Measurements from ENCODE around the gene GSX2. TPM values are rescaled to one million over a fixed set of nuclear protein-coding genes. Genes with fewer than 3 reads are reported as not detected.

The GSX2 gene
- polyA plus RNA-seq, 2 of the 4 experiments (the other 2 are of a cell fraction) = not detected

DNA sequence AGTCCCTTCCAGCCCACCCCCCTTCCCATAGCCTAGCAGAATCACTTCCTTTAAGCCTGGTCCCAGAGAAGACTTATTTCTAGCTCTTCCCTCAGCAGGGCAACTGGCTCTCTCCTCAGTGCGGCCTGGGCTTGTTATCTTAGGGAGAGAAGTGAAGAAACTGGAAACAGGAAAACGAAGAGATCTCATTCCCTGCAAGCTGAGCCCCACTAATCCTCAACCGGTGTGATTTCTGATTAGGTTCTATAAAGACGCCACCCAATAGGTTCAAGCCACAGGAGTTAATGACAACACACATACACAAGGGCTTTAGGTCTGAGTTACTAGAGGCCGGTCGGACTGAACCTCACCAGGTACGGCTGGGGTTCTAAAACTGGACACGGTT lies 3.2 kb downstream of the GSX2 start:
- Histone ChIP-seq H3K4me2 (no peak overlapping the region), H3K9me3 (no peaks in the 10 kb centered on the region), H3K4me1 (peaks cover 3% of the 10 kb centered on the region; the same call in 1 of the 3 replicates), H3K4me3 (no peak overlapping the region), H3K27ac (no peak overlapping the region)
- FAIRE-seq (no peak), DNase-seq (ENCODE audit: low read depth in 1 of 2, low spot score in 1 of 2) (no peak), ATAC-seq (no peak)
- 86% methylated on average over 8 of the region's 8 CpGs for WGBS (ENCODE audit: missing lambda C conversion rate)
- TF ChIP-seq, protein P1, sequence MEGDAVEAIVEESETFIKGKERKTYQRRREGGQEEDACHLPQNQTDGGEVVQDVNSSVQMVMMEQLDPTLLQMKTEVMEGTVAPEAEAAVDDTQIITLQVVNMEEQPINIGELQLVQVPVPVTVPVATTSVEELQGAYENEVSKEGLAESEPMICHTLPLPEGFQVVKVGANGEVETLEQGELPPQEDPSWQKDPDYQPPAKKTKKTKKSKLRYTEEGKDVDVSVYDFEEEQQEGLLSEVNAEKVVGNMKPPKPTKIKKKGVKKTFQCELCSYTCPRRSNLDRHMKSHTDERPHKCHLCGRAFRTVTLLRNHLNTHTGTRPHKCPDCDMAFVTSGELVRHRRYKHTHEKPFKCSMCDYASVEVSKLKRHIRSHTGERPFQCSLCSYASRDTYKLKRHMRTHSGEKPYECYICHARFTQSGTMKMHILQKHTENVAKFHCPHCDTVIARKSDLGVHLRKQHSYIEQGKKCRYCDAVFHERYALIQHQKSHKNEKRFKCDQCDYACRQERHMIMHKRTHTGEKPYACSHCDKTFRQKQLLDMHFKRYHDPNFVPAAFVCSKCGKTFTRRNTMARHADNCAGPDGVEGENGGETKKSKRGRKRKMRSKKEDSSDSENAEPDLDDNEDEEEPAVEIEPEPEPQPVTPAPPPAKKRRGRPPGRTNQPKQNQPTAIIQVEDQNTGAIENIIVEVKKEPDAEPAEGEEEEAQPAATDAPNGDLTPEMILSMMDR (IDR thresholded peaks at IDR 0.05) = no peak
- TF ChIP-seq EHF (CRISPR knock-in tag; IDR thresholded peaks at IDR 0.05) = no peak
- TF ChIP-seq CHD2 (IDR thresholded peaks at IDR 0.05; ENCODE audit: low read length, partially characterized antibody) = no peak
- TF ChIP-seq, protein P2, sequence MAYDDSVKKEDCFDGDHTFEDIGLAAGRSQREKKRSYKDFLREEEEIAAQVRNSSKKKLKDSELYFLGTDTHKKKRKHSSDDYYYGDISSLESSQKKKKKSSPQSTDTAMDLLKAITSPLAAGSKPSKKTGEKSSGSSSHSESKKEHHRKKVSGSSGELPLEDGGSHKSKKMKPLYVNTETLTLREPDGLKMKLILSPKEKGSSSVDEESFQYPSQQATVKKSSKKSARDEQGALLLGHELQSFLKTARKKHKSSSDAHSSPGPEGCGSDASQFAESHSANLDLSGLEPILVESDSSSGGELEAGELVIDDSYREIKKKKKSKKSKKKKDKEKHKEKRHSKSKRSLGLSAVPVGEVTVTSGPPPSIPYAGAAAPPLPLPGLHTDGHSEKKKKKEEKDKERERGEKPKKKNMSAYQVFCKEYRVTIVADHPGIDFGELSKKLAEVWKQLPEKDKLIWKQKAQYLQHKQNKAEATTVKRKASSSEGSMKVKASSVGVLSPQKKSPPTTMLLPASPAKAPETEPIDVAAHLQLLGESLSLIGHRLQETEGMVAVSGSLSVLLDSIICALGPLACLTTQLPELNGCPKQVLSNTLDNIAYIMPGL (CRISPR knock-in tag; IDR thresholded peaks at IDR 0.05; ENCODE audit: borderline replicate concordance) = no peak
- TF ChIP-seq HEYL (CRISPR knock-in tag; IDR thresholded peaks at IDR 0.05) = no peak
- TF ChIP-seq, protein P3, sequence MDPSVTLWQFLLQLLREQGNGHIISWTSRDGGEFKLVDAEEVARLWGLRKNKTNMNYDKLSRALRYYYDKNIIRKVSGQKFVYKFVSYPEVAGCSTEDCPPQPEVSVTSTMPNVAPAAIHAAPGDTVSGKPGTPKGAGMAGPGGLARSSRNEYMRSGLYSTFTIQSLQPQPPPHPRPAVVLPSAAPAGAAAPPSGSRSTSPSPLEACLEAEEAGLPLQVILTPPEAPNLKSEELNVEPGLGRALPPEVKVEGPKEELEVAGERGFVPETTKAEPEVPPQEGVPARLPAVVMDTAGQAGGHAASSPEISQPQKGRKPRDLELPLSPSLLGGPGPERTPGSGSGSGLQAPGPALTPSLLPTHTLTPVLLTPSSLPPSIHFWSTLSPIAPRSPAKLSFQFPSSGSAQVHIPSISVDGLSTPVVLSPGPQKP (IDR thresholded peaks at IDR 0.05; ENCODE audit: low read depth, low read length) = no peak
- TF ChIP-seq HOXA7 (CRISPR knock-in tag; IDR thresholded peaks at IDR 0.05) = no peak
- CTCF ChIA-PET = no interaction called here
- POLR2A ChIA-PET = no interaction called here

DNA sequence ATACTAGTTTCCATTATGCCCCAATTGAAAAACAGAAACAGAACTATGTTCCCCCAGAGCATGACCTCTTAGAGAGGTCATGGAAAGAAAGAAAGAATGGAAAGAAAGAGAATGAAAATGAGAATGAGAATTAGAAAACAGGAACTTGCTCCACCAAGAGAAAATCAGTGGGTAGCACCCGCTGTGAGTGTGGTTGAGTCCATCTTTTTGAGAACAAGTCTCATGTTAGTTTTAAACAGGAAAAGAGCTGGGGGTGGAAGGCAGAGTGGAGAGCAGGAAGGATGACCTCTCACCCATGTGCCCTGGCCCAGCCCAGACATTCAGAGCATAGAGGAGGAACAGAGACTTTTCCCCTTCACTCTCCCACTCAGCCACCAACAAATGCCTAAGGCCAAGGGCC lies 4.9 kb downstream of the GSX2 start:
- FAIRE-seq (no peak), DNase-seq (ENCODE audit: low read depth in 1 of 2, low spot score in 1 of 2) (no peak), ATAC-seq (no peak)
- ChIA-PET CTCF (no interaction called here), POLR2A (no interaction called here)
- Histone ChIP-seq H3K4me1 (peaks cover 3% of the 10 kb centered on the region; the same call in 1 of the 3 replicates), H3K4me3 (no peak overlapping the region), H3K27ac (no peak overlapping the region), H3K4me2 (no peak overlapping the region), H3K9me3 (no peaks in the 10 kb centered on the region)
- WGBS (ENCODE audit: missing lambda C conversion rate) = 82% methylated on average over 1 of the region's 1 CpG
- TF ChIP-seq, protein P2 (CRISPR knock-in tag; IDR thresholded peaks at IDR 0.05; ENCODE audit: borderline replicate concordance) = no peak
- no peak for TF ChIP-seq ZC3H11A (IDR thresholded peaks at IDR 0.05)
- TF ChIP-seq MAFK (IDR thresholded peaks at IDR 0.05; ENCODE audit: partially characterized antibody) = no peak
- no peak for TF ChIP-seq RAD21 (conservative IDR thresholded peaks at IDR 0.05 in 1 of 2, IDR thresholded peaks at IDR 0.05 in 1 of 2)
- no peak for TF ChIP-seq MAZ (IDR thresholded peaks at IDR 0.05; ENCODE audit: borderline replicate concordance, low read depth, low read length)
- no peak for TF ChIP-seq NR3C1 (IDR thresholded peaks at IDR 0.05)
- no peak for TF ChIP-seq RCOR1 (IDR thresholded peaks at IDR 0.05; ENCODE audit: low read depth, low read length)
- no peak for TF ChIP-seq BHLHE40 (IDR thresholded peaks at IDR 0.05; ENCODE audit: low read depth, low read length)
- TF ChIP-seq, protein P1 (IDR thresholded peaks at IDR 0.05) = no peak
- no peak for TF ChIP-seq SMC3 (IDR thresholded peaks at IDR 0.05)
- no peak for TF ChIP-seq ESRRA (IDR thresholded peaks at IDR 0.05; ENCODE audit: borderline replicate concordance, low read length)

Data from A549 (cell line).